NCI-H128 (cell line): ENCODE data around the gene NT5DC1.
A peak's percentile ranks its signal among the peaks of the same experiment; 100 is the strongest.

Source experiments
- DNase-seq: peaks from one replicate; lab custom pipeline; 2025; ENCODE audit not compliant: unreplicated experiment; lab: John Stamatoyannopoulos, UW

NT5DC1 gene

DNA sequence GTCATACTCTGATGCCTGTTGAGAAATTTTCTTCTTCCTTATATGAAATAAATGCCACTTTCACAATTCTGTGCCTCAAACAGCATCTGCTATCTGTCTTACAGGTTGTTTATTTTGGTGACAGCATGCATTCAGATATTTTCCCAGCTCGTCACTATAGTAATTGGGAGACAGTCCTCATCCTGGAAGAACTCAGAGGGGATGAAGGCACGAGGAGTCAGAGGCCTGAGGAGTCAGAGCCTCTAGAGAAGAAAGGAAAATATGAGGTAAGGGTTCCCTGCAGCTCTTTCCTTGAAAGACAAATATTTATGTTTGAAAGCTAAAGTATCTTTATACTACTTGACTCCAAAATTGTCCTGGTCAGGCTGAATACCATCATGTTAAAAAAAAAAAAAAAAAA is 137.4 kb downstream of the NT5DC1 start:
- no peak for DNase-seq

DNA sequence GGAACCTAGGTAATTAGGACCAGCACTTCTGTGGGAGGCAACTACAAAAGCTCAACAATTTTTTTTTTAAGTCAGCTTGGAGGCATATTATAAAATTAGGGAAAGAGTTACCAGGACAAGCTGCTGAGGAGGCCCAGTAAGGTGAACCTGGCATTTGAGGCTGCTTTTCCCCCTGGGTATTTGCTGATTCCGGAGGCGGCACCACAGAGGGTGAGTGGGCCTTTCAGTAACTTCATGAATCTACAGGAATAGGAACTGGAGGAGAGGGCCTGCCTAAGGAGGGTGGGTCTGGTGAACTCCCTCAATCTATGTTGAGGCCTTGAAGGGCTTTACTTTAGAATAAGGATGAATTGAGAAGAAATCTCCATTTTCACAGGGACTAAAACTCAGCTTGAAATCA is 138.6 kb downstream of the NT5DC1 start:
- no peak for DNase-seq

GRCh38 chr6:116239856-116240255 is 139.2 kb downstream of the NT5DC1 start:
- no peak for DNase-seq

- no peak for DNase-seq
Measured at GRCh38 chr6:116244284-116244683, 143.6 kb downstream of the NT5DC1 start.

GRCh38 chr6:116246089-116246488 is 145.4 kb downstream of the NT5DC1 start:
- no peak for DNase-seq

DNA sequence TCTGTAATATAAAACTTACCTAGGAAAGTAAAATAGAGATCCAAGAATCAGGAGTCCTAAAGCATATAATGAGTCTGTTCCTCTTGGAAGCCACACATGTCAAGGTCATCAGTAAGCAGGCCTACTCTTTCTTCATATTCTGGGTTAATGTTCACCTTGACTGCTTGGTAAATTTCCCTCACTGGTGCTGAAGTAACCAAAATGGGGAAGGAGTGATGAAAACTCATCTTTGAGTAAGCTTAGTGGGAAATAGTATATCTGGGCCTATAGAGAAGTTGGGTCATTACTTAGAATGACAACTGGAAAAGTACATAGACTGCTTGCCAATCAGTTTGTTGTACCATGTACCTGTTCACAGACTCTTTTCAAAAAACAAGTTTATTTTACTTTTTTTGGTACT is 146.6 kb downstream of the NT5DC1 start:
- no peak for DNase-seq

DNA sequence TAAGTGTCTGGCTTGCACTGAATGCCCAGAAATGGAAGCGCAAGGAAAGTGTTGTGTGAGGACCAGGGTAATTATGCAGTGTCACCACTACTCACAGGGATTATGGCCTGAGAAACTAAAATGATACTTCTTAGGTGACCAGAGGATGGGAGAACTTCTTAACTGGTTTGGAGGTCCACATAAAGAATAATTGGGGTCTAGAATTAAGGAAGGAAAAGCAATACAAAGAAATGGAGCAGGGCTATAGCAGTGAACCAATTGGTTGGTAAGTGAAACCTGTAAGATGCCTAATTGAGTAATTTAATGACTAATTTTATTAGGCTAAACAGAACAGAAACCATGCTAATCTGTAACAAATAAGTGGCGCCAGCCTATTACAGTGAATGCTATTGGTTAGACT is 147.9 kb downstream of the NT5DC1 start:
- DNase-seq, result no peak

- no peak for DNase-seq
Measured at GRCh38 chr6:116251568-116252384, 151.1 kb downstream of the NT5DC1 start.

DNA sequence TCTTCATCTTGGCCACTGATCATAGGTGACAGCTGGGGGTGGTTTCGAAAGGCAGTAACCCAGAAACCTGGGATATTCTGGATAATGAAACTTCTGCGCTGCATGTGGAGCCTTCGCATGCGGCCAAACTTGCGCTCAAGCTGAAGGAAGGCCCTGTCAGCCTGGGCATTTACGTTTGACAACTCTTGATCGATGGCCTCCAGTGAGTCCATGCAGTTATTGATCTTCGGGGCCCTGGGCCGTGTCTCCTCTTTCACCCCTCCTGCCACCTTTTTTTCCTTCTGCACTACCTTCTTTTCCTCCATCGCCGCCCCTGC is 152.5 kb downstream of the NT5DC1 start:
- DNase-seq, result no peak

- DNase-seq, result peak; percentile 93
Measured at GRCh38 chr6:116253505-116254296, 153.0 kb downstream of the NT5DC1 start, which contains the start of gene TSPYL4. Gene TSPYL4, minus strand, starts transcription at chr6:116254075. Its CDS starts 67 bp downstream, at chr6:116254008.

DNA sequence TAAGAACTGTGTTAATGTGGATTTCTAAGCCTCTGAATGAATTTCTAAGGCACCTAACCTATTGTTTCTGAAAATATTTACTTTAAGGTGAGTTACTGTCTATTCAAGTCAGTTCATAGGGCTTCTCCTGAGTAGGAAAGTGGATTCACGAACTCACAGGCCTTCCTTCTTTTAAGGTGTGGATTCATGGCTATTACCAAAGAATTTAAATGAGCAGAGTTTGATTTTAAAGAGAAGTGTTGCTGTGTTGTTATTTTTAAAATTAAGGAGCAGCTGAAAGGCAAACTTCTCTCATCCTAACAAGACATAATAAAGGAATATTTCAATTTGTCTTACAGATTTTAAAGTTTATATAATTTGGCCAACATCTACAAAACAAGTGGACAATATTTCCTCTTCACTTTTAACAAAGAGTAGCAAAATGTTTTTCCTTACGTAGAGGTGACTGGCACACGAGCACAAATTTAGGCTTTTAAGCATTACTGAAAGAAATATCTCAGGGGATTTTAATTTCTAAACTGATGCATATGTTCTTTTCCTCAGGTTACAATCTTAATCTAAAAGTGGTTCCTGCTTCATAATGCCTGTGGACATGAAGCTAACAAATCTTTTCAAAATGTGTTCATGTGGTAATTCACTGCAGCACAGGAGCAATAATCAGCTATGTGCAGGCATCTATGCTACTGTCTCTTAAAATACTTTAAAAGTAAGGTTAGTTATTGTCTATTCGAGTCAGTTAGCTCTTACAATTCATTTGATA is 153.8 kb downstream of the NT5DC1 start:
- no peak for DNase-seq

- DNase-seq, result no peak
Measured at GRCh38 chr6:116255246-116255800, 154.7 kb downstream of the NT5DC1 start.

DNA sequence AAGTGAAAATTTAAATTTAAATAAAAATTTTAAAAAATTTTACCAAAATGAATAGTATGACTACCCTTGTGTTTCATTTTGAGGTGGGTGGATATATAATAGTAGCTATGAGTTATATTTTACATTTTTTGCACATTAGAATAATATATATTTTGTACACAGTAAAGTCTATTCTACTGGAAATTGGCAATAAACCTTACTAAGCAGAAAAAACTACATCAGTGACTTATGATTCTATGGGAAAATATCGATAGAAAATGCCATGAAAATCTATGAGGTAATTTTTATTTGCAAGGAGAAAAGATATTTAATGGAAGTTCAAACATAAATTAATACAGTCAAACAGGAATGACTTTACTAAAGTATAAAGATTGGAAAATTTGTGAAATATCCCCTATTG is 156.0 kb downstream of the NT5DC1 start:
- no peak for DNase-seq

DNA sequence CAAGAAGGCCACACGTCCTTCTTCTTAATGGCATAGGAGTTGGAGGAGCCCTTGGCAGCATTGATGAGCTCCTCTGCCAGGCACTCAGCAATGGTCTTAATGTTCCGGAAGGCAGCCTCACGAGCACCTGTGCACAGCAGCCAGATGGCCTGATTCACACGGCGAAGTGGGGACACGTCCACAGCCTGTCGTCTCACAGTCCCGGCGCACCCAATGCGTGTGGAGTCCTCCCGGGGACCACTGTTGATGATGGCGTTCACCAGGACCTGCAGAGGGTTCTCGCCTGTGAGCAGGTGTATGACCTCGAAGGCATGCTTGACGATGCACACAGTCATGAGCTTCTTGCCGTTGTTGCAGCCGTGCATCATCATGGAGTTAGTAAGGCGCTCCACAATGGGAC is 157.9 kb downstream of the NT5DC1 start:
- DNase-seq, result no peak

DNA sequence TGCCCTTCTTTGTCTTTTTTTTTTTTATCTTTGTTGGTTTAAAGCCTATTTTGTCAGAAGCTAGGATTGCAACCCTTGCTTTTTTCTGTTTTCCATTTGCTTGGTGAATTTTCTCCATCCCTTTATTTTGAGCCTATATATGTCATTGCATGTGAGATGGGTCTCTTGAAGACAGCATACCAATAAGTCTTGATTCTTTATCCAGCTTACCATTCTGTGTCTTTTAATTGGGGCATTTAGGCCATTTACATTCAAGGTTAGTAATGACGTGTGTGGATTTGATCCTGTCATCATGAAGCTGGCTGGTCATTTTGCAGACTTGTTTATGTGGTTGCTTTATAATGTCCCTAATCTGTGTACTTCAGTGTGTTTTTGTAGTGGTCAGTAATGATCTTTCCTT is 162.7 kb downstream of the NT5DC1 start:
- no peak for DNase-seq

DNA sequence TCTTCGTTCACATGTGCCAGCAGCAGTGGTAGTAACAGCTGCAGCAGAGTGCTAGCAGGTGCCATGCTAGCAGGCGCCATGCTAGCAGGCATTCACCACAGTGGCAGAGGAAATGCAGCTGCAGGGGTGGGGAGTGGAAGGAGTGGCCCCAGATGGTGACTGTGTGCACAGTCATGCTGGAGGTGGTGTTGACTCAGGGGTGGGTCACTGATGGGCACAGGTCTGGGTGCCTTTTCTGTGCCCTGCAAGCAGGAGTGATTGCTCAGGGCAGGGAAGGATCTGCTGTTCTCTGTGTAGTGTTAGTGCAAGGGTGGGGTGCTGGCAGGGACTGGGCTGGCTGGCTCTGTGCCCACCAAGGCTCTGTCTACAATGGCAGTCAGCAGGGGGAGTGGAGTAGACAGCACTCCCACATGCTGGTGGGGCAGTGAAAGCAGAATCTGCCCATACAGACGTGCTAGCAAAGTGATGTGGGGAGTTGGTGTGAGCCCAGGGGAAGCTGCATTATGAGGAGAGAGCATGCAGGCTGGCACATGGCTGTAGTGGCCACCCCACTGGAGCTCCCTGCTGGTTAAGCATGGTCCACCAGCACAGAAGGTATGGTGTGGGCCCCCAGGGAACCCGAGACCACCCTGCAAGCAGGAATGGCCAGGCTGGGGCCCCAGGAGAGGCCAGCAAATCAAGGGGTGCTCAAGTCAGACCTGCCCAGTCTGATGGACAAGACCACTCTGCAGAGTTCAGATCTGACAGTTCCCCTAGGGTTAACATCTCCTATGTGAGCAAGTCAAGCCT is 164.6 kb downstream of the NT5DC1 start:
- DNase-seq, result no peak

GRCh38 chr6:116266803-116267202 is 166.2 kb downstream of the NT5DC1 start:
- DNase-seq, result no peak

DNA sequence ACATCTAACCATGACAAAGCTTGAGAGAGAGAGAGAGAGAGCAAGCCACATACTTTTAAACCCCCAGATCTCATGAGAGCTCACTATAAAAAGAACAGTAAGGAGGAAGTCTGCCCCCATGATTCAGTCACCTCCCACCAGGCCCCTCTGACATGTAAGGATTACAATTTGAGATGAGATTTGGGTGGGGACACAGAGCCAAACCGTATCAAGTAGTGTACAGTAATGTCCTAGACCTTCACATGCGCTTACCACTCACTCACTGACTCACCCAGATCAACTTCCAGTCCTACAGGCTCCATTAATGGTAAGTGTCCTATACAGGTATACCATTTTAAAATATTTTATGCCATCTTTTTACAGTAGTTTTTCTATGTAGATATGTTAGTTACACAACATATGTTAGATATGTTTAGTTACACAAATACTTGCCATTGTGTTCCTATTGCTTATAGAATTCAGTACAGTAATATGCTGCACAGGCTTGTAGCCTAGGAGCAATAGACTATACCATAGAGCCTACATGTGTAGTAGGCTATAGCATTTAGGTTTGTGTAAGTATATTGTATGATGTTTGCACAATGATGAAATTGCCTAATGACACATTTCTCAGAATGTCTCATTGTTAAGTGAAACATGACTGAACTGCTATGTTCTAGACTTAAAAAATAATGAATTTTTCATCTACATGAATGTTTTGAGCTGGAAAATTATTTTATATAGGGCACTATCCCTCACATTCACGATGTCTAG is 167.4 kb downstream of the NT5DC1 start:
- DNase-seq, result no peak

DNA sequence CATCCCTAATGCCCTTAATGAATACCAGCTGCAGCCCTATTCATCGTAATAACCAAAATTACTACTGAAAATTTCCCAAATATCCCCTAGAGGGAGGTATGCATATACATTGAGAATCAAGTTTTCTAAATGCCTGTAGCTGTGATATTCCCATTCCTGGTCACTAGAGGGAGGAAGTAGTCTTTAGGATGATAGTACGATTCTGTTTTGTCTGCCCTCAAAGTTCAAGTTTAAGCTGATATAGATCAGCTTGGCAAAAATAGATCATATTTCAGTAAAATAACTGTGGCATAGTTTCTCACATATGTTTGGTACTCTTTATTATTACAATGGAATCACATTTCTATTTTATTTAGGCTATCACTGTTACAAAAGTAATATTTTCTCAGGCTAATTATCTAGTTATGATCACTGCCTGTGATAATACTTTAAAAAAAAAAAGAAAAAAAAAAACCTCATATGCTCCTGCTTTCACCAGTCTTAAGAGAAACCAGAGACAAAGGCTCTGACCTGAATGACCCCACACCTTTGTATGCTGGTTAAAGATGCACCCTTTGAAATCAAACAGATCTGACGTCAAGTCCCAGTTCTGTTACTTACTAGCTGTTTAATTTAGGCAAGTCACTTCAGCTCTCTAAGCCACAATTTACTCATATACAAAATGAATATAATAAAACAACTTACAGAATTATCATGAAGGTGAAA is 168.1 kb downstream of the NT5DC1 start:
- DNase-seq, result no peak
